Small intestine (tissue), 7 donors: Measurements from ENCODE around the gene AKIRIN1. TPM values are rescaled to one million over a fixed set of nuclear protein-coding genes. Genes with fewer than 3 reads are reported as not detected.
A peak's percentile ranks its signal among the peaks of the same experiment; 100 is the strongest.
"Not testable (repeated sequence)": the region's sequence is repeated elsewhere in the genome, so short reads cannot be mapped to it uniquely, and the experiment has no call there.

Experiments used
- DNase-seq, 2 donors: peaks; one replicate each; pipeline versions ENCODE4 v3.0.0 to v3.0.0-alpha.2; 2013
- FAIRE-seq: peaks from 2 replicates; lab custom pipeline; 2012; peaks lifted over from hg19 to GRCh38; lab: Jason Lieb, UNC
- H3K27ac ChIP-seq, 3 donors: one replicate each; pipeline ENCODE4 v1.5.1; 2013; ENCODE audit warnings: low read length in 2 of 3, mild to moderate bottlenecking in 2 of 3, control low read depth in 1 of 3, inconsistent platforms in 1 of 3, low read depth in 1 of 3, moderate library complexity in 1 of 3
- H3K27me3 ChIP-seq, 3 donors: one replicate each; pipeline ENCODE4 v1.6.1; 2013; ENCODE audit warnings: low read length in 3 of 3, inconsistent platforms in 1 of 3; ENCODE audit not compliant: control insufficient read depth in 3 of 3, insufficient read depth in 3 of 3
- H3K36me3 ChIP-seq, 3 donors: one replicate each; pipeline ENCODE4 v1.6.1; 2013; ENCODE audit warnings: low read length in 3 of 3, inconsistent platforms in 1 of 3, low read depth in 1 of 3, mild to moderate bottlenecking in 1 of 3, moderate library complexity in 1 of 3; ENCODE audit not compliant: control insufficient read depth in 3 of 3, insufficient read depth in 2 of 3
- H3K4me1 ChIP-seq, 3 donors: one replicate each; pipeline ENCODE4 v1.6.1; 2013; ENCODE audit warnings: low read length in 2 of 3, inconsistent platforms in 1 of 3, low read depth in 1 of 3, mild to moderate bottlenecking in 1 of 3, moderate library complexity in 1 of 3; ENCODE audit not compliant: control insufficient read depth in 3 of 3, insufficient read depth in 2 of 3
- H3K4me3 ChIP-seq, 3 donors: one replicate each; pipeline ENCODE4 v1.5.1; 2013; ENCODE audit warnings: low read length in 3 of 3, control low read depth in 1 of 3, inconsistent platforms in 1 of 3, low read depth in 1 of 3, mild to moderate bottlenecking in 1 of 3, moderate library complexity in 1 of 3
- H3K9me3 ChIP-seq, 2 donors: one replicate each; pipeline ENCODE4 v1.6.1; 2013; ENCODE audit warnings: low read depth in 1 of 2, low read length in 1 of 2; ENCODE audit not compliant: control insufficient read depth in 2 of 2, insufficient read depth in 1 of 2
- WGBS, 3 donors: extraction: QIAGEN DNeasy Blood & Tissue Kit; methylation state at CpG; one replicate each; pipeline ENCODE4 v1.1.7; 2013; 5-methylcytosine and 5-hydroxymethylcytosine counted together
- polyA plus RNA-seq, 4 donors: library from polyadenylated mRNA; stranded (reverse) in 3 of 4; unstranded in 1 of 4; fragments of 200-250 nt in 3 of 4; fragments of 120-200 nt in 1 of 4; gene quantifications; one replicate each; pipeline versions ENCODE4 v1.2.1 to v1.2.3, GENCODE V29; 2013
- donor health status: healthy with polysubstance abuse.
- donor health status: control.
- donor health status: control.
- donor health status: Bipolar disorder and iron deficiency.
- donor health status: healthy.

Gene AKIRIN1
- polyA plus RNA-seq, 4 donors: 24.5 to 35.8 (median 28.6) TPM

DNA sequence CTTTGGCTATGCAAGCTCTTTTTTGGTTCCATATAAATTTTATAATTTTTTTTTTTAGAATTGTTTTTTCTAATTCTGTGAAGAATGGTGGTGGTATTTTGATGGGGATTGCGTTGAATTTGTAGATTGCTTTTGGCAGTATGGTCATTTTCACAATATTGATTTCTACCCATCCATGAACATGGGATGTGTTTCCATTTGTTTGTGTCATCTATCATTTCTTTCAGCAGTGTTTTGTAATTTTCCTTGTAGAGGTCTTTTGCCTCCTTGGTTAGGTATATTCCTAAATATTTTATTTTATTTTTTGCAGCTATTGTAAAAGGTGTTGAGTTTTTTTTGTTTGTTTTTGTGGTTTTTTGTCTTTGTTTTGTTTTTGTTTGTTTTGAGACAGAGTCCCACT is 29.4 kb downstream of the AKIRIN1 start:
- not testable (repeated sequence) for H3K4me3 ChIP-seq, H3K36me3 ChIP-seq, H3K27ac ChIP-seq, FAIRE-seq, H3K9me3 ChIP-seq, H3K4me1 ChIP-seq, H3K27me3 ChIP-seq, DNase-seq
- WGBS, 3 donors: 40 to 80% (median 41%) methylated on average over 1 of the region's 1 CpG

DNA sequence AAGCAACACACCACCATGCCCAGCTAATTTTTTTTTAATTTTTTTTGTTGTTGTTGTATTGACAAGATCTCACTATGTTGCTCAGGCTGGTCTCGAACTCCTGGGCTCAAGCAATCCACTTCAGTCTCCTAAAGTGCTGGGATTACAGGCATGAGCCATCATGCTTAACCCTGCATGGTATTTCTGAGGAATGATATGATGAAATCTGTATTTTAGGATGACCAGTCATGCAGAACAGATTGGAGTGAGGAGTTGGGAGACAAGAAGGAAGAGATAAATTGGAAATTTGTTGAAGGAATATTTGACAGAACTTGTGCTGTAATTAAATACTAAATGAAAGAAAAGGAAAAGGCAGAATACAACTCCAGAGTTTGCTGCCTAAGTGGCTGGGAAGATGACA is 30.4 kb downstream of the AKIRIN1 start:
- Histone ChIP-seq H3K27ac (no peak overlapping the region), H3K9me3 (no peaks in the 10 kb centered on the region), H3K4me3 (no peak overlapping the region), H3K36me3 (no peaks in the 10 kb centered on the region), H3K27me3 (no peaks in the 10 kb centered on the region), H3K4me1 (peaks cover 0 to 4% (median 3%) of the 10 kb centered on the region in 3 donors)
- WGBS, 3 donors: 48 to 77% (median 65%) methylated on average over 1 of the region's 1 CpG
- FAIRE-seq (no peak), DNase-seq (no peak)

DNA sequence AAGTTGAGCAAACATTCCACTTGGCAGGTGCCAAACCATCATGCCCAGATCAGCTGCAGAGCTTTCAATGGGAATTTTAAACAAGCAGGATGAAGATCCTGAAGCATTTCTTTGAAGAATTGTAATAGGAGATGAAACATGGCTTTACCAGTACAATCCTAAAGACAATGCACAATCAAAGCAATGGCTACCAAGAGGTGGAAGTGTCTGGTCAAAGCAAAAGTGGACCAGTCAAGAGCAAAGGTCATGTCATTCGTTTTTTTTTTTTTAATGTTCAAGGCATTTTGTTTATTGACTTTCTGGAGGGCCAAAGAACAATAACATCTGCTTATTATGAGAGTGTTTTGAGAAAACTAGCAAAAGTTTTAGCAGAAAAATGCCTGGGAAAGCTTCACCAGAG is 32.1 kb downstream of the AKIRIN1 start:
- FAIRE-seq: no peak
- no peaks in the 10 kb centered on the region for H3K27me3 ChIP-seq
- H3K9me3 ChIP-seq: no peaks in the 10 kb centered on the region
- no peak for DNase-seq
- 29 to 59% (median 35%) methylated on average over 1 of the region's 1 CpG for whole genome bisulfite sequencing, 3 donors
- H3K4me3 ChIP-seq: no peak overlapping the region
- H3K36me3 ChIP-seq: peaks cover 0 to 2% (median 0%) of the 10 kb centered on the region in 3 donors
- H3K4me1 ChIP-seq: peaks cover 0 to 4% (median 3%) of the 10 kb centered on the region in 3 donors
- H3K27ac ChIP-seq: no peak overlapping the region

DNA sequence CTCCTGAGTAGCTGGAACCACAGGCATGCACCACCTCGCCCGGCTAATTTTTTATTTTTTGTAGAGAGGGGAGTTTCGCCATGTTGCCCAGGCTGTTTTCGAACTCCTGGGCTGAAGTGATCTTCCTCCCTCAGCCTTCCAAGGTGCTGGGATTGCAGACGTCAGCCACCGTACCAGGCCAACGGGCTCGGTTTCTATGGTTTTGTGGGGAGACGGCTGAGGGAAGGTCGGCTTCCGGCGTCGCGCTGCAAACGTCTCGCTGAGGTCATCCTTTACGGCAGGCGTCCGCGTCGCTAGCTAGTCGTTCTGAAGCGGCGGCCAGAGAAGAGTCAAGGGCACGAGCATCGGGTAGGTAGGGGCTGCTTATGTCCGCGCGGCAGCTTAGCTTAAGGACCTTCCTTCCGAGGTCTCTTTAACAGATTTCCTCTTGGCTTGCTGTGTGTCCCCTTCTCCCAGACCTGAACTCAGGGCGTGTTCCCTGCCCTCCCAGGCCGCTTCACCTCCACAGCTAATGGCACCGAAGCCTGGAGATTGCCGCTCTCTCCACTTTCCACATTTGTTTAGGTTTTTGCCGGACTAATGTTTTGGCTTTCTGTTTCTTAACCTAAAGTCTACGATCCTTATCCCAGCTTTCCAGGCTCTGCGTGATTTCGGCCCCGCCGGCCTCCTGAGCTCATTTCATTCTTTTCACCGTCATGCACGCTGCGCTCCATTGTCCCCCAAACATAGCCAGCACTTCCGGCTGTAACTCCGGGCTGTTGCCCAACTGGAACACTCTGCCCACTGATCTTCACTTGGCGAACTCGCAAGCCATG is 35.2 kb downstream of the AKIRIN1 start, which contains the start of gene NDUFS5:
NDUFS5 (plus strand) TSS at position 300 of the 815 bp plus-strand sequence. CDS start 2,375 bp downstream, outside the sequence.
- DNase-seq (peak; percentile 90 to 95), FAIRE-seq (no peak)
- H3K4me3 ChIP-seq: peak within 1 kb of the TSS; percentile 52 to 96 (median 70)
- H3K36me3 ChIP-seq: peaks cover 2 to 23% (median 7%) of the 10 kb centered on the region in 3 donors
- 0% methylated on average over 47 of the region's 47 CpGs for WGBS, 3 donors
- H3K9me3 ChIP-seq: no peaks in the 10 kb centered on the region
- H3K27ac ChIP-seq: peak within 1 kb of the TSS; percentile 81 to 96 (median 90)
- peaks cover 0 to 4% (median 3%) of the 10 kb centered on the region in 3 donors for H3K4me1 ChIP-seq
- no peaks in the 10 kb centered on the region for H3K27me3 ChIP-seq

DNA sequence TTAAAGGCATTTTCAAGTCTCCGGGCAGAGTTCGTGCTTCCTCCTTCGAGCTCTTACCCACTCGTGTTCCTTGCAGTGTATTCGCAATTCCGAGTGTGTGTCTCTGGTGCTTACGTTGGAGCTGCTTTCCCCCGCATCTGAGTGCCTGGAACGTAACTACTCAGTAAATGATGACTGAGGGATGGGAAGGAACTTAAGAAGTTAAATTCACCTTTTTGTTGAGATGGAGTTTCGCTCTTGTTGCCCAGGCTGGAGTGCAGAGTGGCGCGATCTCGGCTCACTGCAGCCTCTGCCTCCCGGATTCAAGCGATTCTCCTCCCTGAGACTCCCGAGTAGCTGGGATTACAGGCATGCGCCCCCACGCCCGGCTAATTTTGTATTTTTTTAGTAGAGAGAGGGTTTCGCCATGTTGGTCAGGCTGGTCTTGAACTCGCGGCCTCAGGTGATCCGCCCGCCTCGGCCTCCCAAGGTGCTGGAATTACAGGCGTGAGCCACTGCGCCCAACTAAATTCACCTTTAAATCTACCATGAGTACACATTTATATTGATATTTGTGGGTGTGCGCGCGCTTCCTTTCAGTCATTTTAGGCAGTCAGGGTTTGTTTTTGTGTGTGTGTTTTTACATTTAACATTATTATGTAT is 35.9 kb downstream of the AKIRIN1 start:
- H3K36me3 ChIP-seq: peaks cover 2 to 29% (median 9%) of the 10 kb centered on the region in 3 donors

DNA sequence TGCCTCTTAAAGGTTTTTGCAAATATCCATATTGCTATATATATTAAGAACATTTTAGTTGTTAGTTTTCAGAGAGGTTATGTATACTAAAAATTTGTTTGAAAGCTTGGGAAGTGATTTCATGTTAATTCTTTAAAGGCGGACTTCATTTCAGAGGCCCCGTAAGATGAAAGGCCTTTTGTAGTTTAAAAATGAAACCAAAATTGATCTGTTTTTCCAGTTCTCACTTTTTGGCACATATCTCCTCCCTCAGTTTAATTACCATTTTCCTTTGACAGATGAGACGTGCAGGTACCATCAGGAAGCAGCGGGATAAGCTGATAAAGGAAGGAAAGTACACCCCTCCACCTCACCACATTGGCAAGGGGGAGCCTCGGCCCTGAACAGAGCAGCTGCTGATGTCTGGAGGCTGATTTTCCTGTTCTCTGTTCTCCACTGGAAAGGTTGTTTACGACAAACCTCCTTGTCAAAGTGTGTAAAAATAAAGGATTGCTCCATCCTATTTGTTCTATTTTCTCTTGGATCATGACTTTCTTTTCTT is 43.1 kb downstream of the AKIRIN1 start:
- no peak for FAIRE-seq
- H3K4me1 ChIP-seq: no peaks in the 10 kb centered on the region
- H3K4me3 ChIP-seq: no peak overlapping the region
- no peaks in the 10 kb centered on the region for H3K9me3 ChIP-seq
- no peaks in the 10 kb centered on the region for H3K27me3 ChIP-seq
- H3K27ac ChIP-seq: peak overlapping the region in 1 of 3 donors; percentile 72
- peaks cover 9 to 60% (median 13%) of the 10 kb centered on the region in 3 donors for H3K36me3 ChIP-seq
- no peak for DNase-seq
- 52 to 64% (median 55%) methylated on average over 6 of the region's 6 CpGs for WGBS, 3 donors

More for the DNA sequence above, 35.9 kb downstream of the AKIRIN1 start:
- FAIRE-seq (no peak), DNase-seq (peak in 1 of 2 donors; percentile 39)
- H3K27me3 ChIP-seq: no peaks in the 10 kb centered on the region
- H3K9me3 ChIP-seq: no peaks in the 10 kb centered on the region
- H3K27ac ChIP-seq: peak overlapping the region; percentile 81 to 96 (median 90)
- 21 to 28% (median 25%) methylated on average over 30 of the region's 30 CpGs for WGBS, 3 donors
- peak overlapping the region; percentile 52 to 96 (median 70) for H3K4me3 ChIP-seq
- peaks cover 0 to 4% (median 3%) of the 10 kb centered on the region in 3 donors for H3K4me1 ChIP-seq

DNA sequence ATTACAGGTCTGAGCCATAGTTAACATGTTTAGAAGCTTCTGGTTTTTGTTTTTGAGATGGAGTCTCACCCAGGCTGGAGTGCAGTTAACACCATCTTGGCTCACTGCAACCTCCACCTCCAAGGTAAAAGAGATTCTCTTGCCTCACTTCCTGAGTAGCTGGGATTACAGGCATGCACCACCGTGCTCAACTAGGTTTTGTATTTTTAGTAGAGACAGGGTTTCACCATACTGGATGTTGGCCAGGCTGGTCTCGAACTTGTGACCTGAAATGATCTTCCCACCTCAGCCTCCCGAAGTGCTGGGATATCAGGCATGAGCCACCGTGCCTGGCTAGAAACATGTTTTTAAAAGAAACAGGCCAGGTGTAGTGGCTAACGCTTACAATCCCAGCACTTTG is 45.6 kb downstream of the AKIRIN1 start:
- Histone ChIP-seq H3K27me3 (no peaks in the 10 kb centered on the region), H3K4me3 (no peak overlapping the region), H3K9me3 (no peaks in the 10 kb centered on the region), H3K27ac (no peak overlapping the region), H3K36me3 (peaks cover 5 to 47% (median 8%) of the 10 kb centered on the region in 3 donors), H3K4me1 (no peaks in the 10 kb centered on the region)
- DNase-seq: no peak
- FAIRE-seq: no peak
- 83 to 94% (median 89%) methylated on average over 5 of the region's 5 CpGs for WGBS, 3 donors

DNA sequence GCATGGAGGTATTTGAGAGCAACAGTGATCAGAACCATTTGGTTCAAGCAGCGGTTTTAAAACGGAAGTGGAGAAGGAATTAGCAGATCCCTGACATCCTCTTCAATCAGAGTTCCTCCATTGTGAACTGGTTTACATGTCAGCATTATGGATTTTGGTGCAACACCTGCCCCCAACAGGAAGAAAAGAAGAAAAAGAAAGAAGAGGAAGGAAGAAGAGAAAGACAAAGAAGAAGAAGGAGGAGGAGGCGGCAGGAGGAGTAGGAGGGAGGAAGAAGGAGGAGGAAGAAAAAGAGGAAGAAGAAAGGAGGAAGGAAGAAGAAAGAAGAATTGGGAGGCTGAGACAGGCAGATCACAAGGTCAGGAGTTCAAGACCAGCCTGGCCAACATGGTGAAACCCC is 52.4 kb downstream of the AKIRIN1 start:
- WGBS, 3 donors: 87 to 96% (median 95%) methylated on average over 3 of the region's 3 CpGs
- H3K36me3 ChIP-seq: peaks cover 2 to 33% (median 10%) of the 10 kb centered on the region in 3 donors
- H3K4me1 ChIP-seq: no peaks in the 10 kb centered on the region
- FAIRE-seq (no peak), DNase-seq (no peak)
- H3K9me3 ChIP-seq: no peaks in the 10 kb centered on the region
- no peak overlapping the region for H3K27ac ChIP-seq
- no peak overlapping the region for H3K4me3 ChIP-seq
- no peaks in the 10 kb centered on the region for H3K27me3 ChIP-seq
